Measurements from ENCODE around the gene PMFBP1. TPM values are rescaled to one million over a fixed set of nuclear protein-coding genes. Genes with fewer than 3 reads are reported as not detected.

The PMFBP1 gene
- total RNA-seq, 1 donor = 0.31 TPM

- Histone ChIP-seq H3K4me1 (ENCODE audit: insufficient read depth, low read length) (no peaks in the 10 kb centered on the region), H3K4me3 (ENCODE audit: low read length) (no peak overlapping the region), H3K27me3 (ENCODE audit: insufficient read depth, low read length) (no peaks in the 10 kb centered on the region), H3K9me3 (ENCODE audit: low read depth, low read length) (no peaks in the 10 kb centered on the region)
These were observed 61.9 kb downstream of the PMFBP1 start for GRCh38 chr16:72109966-72110530.

DNA sequence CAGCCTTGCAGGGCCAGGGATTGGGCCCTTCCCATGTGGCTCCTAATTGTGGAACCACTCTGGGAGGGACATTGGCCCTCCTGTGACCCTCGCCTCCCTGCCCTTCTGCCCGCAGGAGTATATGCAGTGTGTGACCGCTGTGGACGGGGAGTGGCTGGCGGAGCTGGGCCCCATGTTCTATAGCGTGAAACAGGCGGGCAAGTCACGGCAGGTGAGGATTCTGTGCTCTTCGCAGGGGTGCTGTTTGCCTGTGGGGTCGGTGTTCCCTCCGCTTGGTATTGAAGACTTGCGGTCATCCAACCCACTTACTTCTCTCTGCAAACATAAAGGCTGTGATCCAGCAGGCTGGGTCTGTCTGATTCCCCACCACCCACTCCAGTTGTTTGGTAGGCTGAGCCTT, 62.7 kb downstream of the PMFBP1 start:
- Histone ChIP-seq H3K4me3 (ENCODE audit: low read length) (no peak overlapping the region), H3K9me3 (ENCODE audit: low read depth, low read length) (no peaks in the 10 kb centered on the region), H3K27me3 (ENCODE audit: insufficient read depth, low read length) (no peaks in the 10 kb centered on the region), H3K4me1 (ENCODE audit: insufficient read depth, low read length) (no peaks in the 10 kb centered on the region)

DNA sequence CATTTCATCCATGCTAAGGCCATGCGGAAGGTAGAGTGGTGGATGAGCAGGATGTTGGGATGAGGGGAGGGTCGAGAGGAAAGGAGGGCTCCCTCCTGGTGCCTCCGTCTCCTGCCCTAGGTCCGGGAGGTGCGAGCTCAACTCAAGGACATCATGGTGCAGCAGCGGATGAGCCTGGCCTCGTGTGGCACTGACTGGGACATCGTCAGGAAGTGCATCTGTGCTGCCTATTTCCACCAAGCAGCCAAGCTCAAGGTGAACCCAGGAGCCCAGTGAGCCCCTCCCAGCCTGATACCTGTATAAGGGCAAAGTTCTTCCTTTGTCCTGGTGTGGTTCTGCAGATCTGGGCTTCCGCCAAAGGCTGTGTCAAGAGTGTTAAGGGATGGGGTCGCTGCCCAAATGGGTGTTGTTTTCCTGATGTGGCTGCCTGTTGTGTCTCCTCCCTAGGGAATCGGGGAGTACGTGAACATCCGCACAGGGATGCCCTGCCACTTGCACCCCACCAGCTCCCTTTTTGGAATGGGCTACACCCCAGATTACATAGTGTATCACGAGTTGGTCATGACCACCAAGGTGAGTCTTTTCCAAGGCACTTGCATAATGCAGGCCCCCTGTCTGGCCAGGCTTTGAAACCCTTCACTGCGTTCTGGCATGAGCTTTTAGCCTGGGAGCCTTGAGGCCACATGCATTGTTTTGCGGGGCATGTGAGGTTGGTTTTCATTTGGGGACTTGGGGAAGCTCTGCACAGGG, 63.4 kb downstream of the PMFBP1 start:
- Histone ChIP-seq H3K4me3 (ENCODE audit: low read length) (no peak overlapping the region), H3K27me3 (ENCODE audit: insufficient read depth, low read length) (no peaks in the 10 kb centered on the region), H3K4me1 (ENCODE audit: insufficient read depth, low read length) (no peaks in the 10 kb centered on the region), H3K9me3 (ENCODE audit: low read depth, low read length) (no peaks in the 10 kb centered on the region)

DNA sequence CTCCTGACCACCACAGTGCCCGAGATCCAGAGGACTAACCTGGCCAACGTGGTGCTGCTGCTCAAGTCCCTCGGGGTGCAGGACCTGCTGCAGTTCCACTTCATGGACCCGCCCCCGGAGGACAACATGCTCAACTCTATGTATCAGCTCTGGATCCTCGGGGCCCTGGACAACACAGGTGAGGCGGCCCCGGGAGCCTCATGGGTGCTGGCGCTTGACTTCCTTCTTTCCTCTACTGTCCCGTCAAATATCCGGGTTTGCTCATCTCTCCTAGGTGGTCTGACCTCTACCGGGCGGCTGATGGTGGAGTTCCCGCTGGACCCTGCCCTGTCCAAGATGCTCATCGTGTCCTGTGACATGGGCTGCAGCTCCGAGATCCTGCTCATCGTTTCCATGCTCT, 64.6 kb downstream of the PMFBP1 start:
- H3K9me3 ChIP-seq (ENCODE audit: low read depth, low read length) = no peaks in the 10 kb centered on the region
- no peaks in the 10 kb centered on the region for H3K27me3 ChIP-seq (ENCODE audit: insufficient read depth, low read length)
- no peak overlapping the region for H3K4me3 ChIP-seq (ENCODE audit: low read length)
- no peaks in the 10 kb centered on the region for H3K4me1 ChIP-seq (ENCODE audit: insufficient read depth, low read length)

DNA sequence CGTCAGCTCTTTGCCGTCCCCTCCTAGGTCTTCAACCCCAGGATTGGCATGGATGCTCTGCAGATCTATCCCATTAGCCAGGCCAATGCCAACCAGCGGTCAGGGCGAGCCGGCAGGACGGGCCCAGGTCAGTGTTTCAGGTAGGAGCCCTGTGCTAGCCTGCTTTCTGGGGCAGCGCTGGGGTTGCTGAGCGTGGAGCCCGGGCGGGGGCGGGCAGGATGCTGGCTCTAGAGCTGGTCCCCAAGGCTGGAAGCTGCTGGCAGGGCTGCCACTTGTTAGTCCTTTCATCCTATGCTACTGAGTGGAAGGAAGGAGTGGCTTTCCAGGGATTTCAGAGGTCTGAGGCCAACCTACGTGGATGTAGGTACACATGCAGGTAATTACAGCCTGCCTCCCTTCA, 66.0 kb downstream of the PMFBP1 start:
- Histone ChIP-seq H3K9me3 (ENCODE audit: low read depth, low read length) (no peaks in the 10 kb centered on the region), H3K4me1 (ENCODE audit: insufficient read depth, low read length) (no peaks in the 10 kb centered on the region), H3K27me3 (ENCODE audit: insufficient read depth, low read length) (no peaks in the 10 kb centered on the region), H3K4me3 (ENCODE audit: low read length) (no peak overlapping the region)

GRCh38 chr16:72104905-72105304, 67.0 kb downstream of the PMFBP1 start:
- H3K9me3 ChIP-seq (ENCODE audit: low read depth, low read length) = no peaks in the 10 kb centered on the region
- no peaks in the 10 kb centered on the region for H3K27me3 ChIP-seq (ENCODE audit: insufficient read depth, low read length)

DNA sequence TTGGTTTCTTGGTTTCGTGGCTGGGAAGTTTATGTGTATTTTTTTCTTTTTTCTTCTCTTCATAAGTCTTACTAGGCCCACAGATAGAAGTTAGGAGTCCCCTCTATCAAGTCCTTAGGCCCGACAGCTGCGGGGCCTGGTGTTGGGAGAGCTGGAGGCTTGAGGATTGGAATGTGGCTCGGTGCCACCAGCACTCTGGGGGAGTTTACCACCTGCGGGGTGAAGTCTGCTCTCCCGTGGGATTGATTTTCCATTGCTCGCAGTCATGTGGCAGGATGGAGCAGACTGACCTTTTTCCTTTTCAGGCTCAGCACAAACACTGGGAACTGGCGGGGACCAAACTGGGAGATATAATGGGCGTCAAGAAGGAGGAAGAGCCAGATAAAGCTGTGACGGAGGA, 70.8 kb downstream of the PMFBP1 start:
- Histone ChIP-seq H3K4me3 (ENCODE audit: low read length) (no peak overlapping the region), H3K27me3 (ENCODE audit: insufficient read depth, low read length) (no peaks in the 10 kb centered on the region), H3K9me3 (ENCODE audit: low read depth, low read length) (no peaks in the 10 kb centered on the region), H3K4me1 (ENCODE audit: insufficient read depth, low read length) (no peaks in the 10 kb centered on the region)

More at GRCh38 chr16:72104905-72105304, 67.0 kb downstream of the PMFBP1 start:
- H3K4me1 ChIP-seq (ENCODE audit: insufficient read depth, low read length) = no peaks in the 10 kb centered on the region
- H3K4me3 ChIP-seq (ENCODE audit: low read length) = no peak overlapping the region

- Histone ChIP-seq H3K27me3 (ENCODE audit: insufficient read depth, low read length) (no peaks in the 10 kb centered on the region), H3K4me1 (ENCODE audit: insufficient read depth, low read length) (peaks cover 9% of the 10 kb centered on the region), H3K9me3 (ENCODE audit: low read depth, low read length) (no peaks in the 10 kb centered on the region), H3K4me3 (ENCODE audit: low read length) (no peak overlapping the region)
These were observed 72.6 kb downstream of the PMFBP1 start for GRCh38 chr16:72099377-72099818.

DNA sequence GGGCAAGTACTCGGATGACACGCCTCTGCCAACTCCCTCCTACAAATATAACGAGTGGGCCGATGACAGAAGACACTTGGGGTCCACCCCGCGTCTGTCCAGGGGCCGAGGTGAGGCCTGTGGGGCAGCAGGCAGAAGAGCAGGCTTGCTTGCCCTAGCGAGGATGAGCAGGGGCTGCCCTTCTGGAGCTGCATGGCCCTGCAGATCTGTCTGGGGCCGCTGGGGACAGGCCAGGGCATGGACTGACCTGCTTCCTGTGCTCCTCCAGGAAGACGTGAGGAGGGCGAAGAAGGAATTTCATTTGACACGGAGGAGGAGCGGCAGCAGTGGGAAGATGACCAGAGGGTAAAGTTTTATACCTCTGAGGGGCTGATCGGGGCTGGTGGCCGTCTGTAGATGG, 73.0 kb downstream of the PMFBP1 start:
- peaks cover 13% of the 10 kb centered on the region for H3K4me1 ChIP-seq (ENCODE audit: insufficient read depth, low read length)
- H3K9me3 ChIP-seq (ENCODE audit: low read depth, low read length) = no peaks in the 10 kb centered on the region
- no peaks in the 10 kb centered on the region for H3K27me3 ChIP-seq (ENCODE audit: insufficient read depth, low read length)
- no peak overlapping the region for H3K4me3 ChIP-seq (ENCODE audit: low read length)

- Histone ChIP-seq H3K9me3 (ENCODE audit: low read depth, low read length) (no peaks in the 10 kb centered on the region), H3K4me3 (ENCODE audit: low read length) (peak overlapping the region; percentile 93), H3K27me3 (ENCODE audit: insufficient read depth, low read length) (no peaks in the 10 kb centered on the region), H3K4me1 (ENCODE audit: insufficient read depth, low read length) (peaks cover 33% of the 10 kb centered on the region)
These were observed 77.7 kb downstream of the PMFBP1 start for GRCh38 chr16:72094266-72094610.

GRCh38 chr16:72093448-72094265, 78.3 kb downstream of the PMFBP1 start, which contains the start of the genes DHX38 and TXNL4B:
Gene DHX38 (plus strand): TSS chr16:72093847. CDS start chr16:72096158, 2,311 bp downstream.
Gene TXNL4B (minus strand): TSS chr16:72093620. CDS start chr16:72090749, 2,871 bp downstream.
- Histone ChIP-seq H3K4me3 (ENCODE audit: low read length) (peak within 1 kb of the TSS; percentile 93), H3K9me3 (ENCODE audit: low read depth, low read length) (no peaks in the 10 kb centered on the region)

GRCh38 chr16:72092832-72093447, 79.0 kb downstream of the PMFBP1 start:
- peak overlapping the region; percentile 93 for H3K4me3 ChIP-seq (ENCODE audit: low read length)
- H3K27me3 ChIP-seq (ENCODE audit: insufficient read depth, low read length) = no peaks in the 10 kb centered on the region
- H3K4me1 ChIP-seq (ENCODE audit: insufficient read depth, low read length) = peaks cover 33% of the 10 kb centered on the region
- H3K9me3 ChIP-seq (ENCODE audit: low read depth, low read length) = no peaks in the 10 kb centered on the region

More at GRCh38 chr16:72093448-72094265, 78.3 kb downstream of the PMFBP1 start, which contains the start of the genes DHX38 and TXNL4B:
- no peaks in the 10 kb centered on the region for H3K27me3 ChIP-seq (ENCODE audit: insufficient read depth, low read length)
- peaks cover 33% of the 10 kb centered on the region for H3K4me1 ChIP-seq (ENCODE audit: insufficient read depth, low read length)

DNA sequence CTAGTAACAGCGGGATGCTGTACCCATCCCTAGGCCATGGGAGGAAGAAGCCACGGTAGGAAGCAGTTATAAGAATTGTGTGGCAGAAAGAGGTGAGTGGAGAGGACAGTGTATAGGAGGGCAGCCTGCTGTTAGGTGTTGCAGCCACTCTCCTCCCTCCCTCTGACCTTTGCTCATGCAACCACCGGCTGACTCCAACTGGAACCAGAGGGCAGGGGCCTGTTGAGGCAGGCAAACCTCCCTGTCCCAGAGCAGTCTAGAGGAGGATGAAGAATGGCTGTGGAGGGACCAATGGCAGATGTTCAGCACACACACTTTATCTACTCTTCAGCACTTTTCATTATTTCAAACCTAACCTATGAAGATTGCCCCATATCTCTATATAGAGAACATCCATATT, 80.7 kb downstream of the PMFBP1 start:
- Histone ChIP-seq H3K9me3 (ENCODE audit: low read depth, low read length) (no peaks in the 10 kb centered on the region), H3K27me3 (ENCODE audit: insufficient read depth, low read length) (no peaks in the 10 kb centered on the region), H3K4me3 (ENCODE audit: low read length) (no peak overlapping the region), H3K4me1 (ENCODE audit: insufficient read depth, low read length) (peaks cover 33% of the 10 kb centered on the region)

DNA sequence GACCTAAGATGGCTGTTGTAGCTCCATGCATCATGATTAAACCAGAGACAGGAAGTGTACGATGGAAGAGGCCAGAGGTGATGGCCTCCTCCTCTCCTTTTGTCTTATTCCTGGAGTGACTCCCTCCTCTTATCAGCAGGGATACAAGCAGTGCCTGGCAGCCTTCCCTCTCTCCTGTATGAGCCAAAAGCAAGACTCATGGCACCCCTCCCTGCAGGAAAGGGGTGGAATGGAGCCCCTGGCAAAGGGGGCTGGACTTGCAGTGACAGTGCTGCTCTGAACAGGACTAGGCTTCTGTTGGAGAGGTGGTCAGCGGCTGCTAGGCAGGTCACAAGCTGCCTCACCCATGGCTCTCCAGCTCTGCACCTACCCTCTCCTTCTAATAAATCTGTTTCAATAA, 87.0 kb downstream of the PMFBP1 start:
- no peak overlapping the region for H3K4me3 ChIP-seq (ENCODE audit: low read length)
- no peaks in the 10 kb centered on the region for H3K27me3 ChIP-seq (ENCODE audit: insufficient read depth, low read length)
- H3K9me3 ChIP-seq (ENCODE audit: low read depth, low read length) = peaks cover 6% of the 10 kb centered on the region
- H3K4me1 ChIP-seq (ENCODE audit: insufficient read depth, low read length) = no peaks in the 10 kb centered on the region

DNA sequence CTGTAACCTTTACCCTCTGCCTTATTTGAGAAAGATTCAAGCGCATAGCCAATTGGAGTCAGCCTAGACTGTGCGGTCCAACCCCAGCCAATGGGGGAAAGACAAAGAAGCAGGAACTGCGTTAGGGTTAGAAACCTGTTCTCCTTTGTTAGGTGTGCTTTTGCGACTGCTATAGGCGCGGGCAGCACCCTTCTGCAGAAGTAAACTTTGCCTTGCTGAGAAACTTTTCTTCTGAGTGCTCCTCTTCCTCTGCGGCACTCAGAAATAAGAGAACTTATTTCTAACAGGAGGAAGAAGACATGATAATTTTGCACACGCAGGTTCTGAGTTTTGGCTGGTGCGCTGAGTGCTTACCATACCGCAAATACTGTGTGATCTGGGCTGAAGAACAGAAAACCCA, 87.5 kb downstream of the PMFBP1 start:
- H3K4me3 ChIP-seq (ENCODE audit: low read length) = no peak overlapping the region
- no peaks in the 10 kb centered on the region for H3K27me3 ChIP-seq (ENCODE audit: insufficient read depth, low read length)
- peaks cover 6% of the 10 kb centered on the region for H3K9me3 ChIP-seq (ENCODE audit: low read depth, low read length)
- no peaks in the 10 kb centered on the region for H3K4me1 ChIP-seq (ENCODE audit: insufficient read depth, low read length)
